HCT116 (cell line): ENCODE measurements around the gene PKP1.

Source experiments
- CTCF ChIP-seq, 3 experiments: fragments of 200-600 bp in 1 of 3; sonication (generic) in 1 of 3; IDR thresholded peaks in 2 of 3; conservative IDR thresholded peaks in 1 of 3; 2 replicates each; pipeline ENCODE4 v1.5.1; 2012 to 2017; ENCODE audit warnings: low read depth in 2 of 3, low read length in 2 of 3, antibody characterized with exemption in 1 of 3, borderline replicate concordance in 1 of 3, control low read depth in 1 of 3, mild to moderate bottlenecking in 1 of 3, mixed read lengths in 1 of 3, mixed run types in 1 of 3, moderate library complexity in 1 of 3; ENCODE audit not compliant: insufficient read depth in 1 of 3
- EZH2 ChIP-seq: fragments of 200-600 bp; sonication (generic); IDR thresholded peaks from 2 replicates; pipeline ENCODE4 v1.6.1; 2017; ENCODE audit warnings: antibody characterized with exemption, mixed run types
- EZH2phosphoT487 ChIP-seq: fragments of 200-600 bp; IDR thresholded peaks from 2 replicates; pipeline ENCODE4 v1.6.1; 2018; ENCODE audit warnings: antibody characterized with exemption, borderline replicate concordance
- MAX ChIP-seq: IDR thresholded peaks from 2 replicates; pipeline ENCODE4 v1.6.1; 2012
- POLR2A ChIP-seq: IDR thresholded peaks from 2 replicates; pipeline ENCODE4 v1.7.0; 2011; ENCODE audit warnings: borderline replicate concordance; ENCODE audit not compliant: insufficient read depth, insufficient read length; ENCODE audit errors: extremely low read depth
- POLR2AphosphoS5 ChIP-seq: IDR thresholded peaks from 2 replicates; pipeline ENCODE4 v1.6.1; 2011; ENCODE audit warnings: mild to moderate bottlenecking, low read depth, low read length, moderate library complexity
- RAD21 ChIP-seq: IDR thresholded peaks from 2 replicates; pipeline ENCODE4 v1.6.1; 2012; ENCODE audit warnings: low read depth, mild to moderate bottlenecking
- REST ChIP-seq: IDR thresholded peaks from 2 replicates; pipeline ENCODE4 v1.6.1; 2012; ENCODE audit warnings: low read depth
- SIN3A ChIP-seq: IDR thresholded peaks from 2 replicates; pipeline ENCODE4 v1.6.1; 2012; ENCODE audit warnings: low read depth
- SRF ChIP-seq: IDR thresholded peaks from 2 replicates; pipeline ENCODE4 v1.6.1; 2012; ENCODE audit warnings: low read depth
- YY1 ChIP-seq: IDR thresholded peaks from 2 replicates; pipeline ENCODE4 v1.6.1; 2011; ENCODE audit warnings: low read length, low read depth, moderate library complexity, mild to moderate bottlenecking; ENCODE audit not compliant: insufficient replicate concordance; ENCODE audit errors: extremely low read depth
- ZBTB33 ChIP-seq: IDR thresholded peaks from 2 replicates; pipeline ENCODE4 v1.6.1; 2011; ENCODE audit warnings: mild to moderate bottlenecking, low read length, moderate library complexity; ENCODE audit not compliant: insufficient replicate concordance; ENCODE audit errors: extremely low read depth

- TF ChIP-seq CTCF (IDR thresholded peaks at IDR 0.05 in 2 of 3, conservative IDR thresholded peaks at IDR 0.05 in 1 of 3; ENCODE audit: borderline replicate concordance in 1 of 3, insufficient read depth in 1 of 3, low read depth in 2 of 3, low read length in 2 of 3) (no peak), EZH2 (no peak), POLR2A (no peak), YY1 (no peak), POLR2AphosphoS5 (no peak), EZH2phosphoT487 (no peak), RAD21 (no peak), REST (no peak), ZBTB33 (no peak), MAX (no peak), SRF (no peak), SIN3A (no peak)
These were observed 65.8 kb downstream of the PKP1 start for GRCh38 chr1:201349092-201349491.
